Ectodermal cell (in vitro differentiated cells): Measurements from ENCODE around the gene MRPS18B.

Source experiments
- H3K27ac ChIP-seq: 2 replicates; pipeline ENCODE4 v1.7.0; 2013; ENCODE audit warnings: mild to moderate bottlenecking, low read depth, low read length; ENCODE audit not compliant: insufficient read depth, poor library complexity, severe bottlenecking
- H3K27me3 ChIP-seq: 2 replicates; pipeline ENCODE4 v1.7.0; 2013; ENCODE audit warnings: mild to moderate bottlenecking, low read length; ENCODE audit not compliant: insufficient read depth, control insufficient read depth, poor library complexity, severe bottlenecking
- H3K36me3 ChIP-seq: one replicate; pipeline ENCODE4 v1.7.0; 2013; ENCODE audit warnings: low read length; ENCODE audit not compliant: control insufficient read depth, insufficient read depth
- H3K4me1 ChIP-seq: one replicate; pipeline ENCODE4 v1.7.0; 2013; ENCODE audit warnings: low read length; ENCODE audit not compliant: control insufficient read depth, insufficient read depth
- H3K4me3 ChIP-seq: 2 replicates; pipeline ENCODE4 v1.7.0; 2013; ENCODE audit warnings: low read depth, low read length, control low read depth; ENCODE audit not compliant: insufficient read depth
- H3K9me3 ChIP-seq: 2 replicates; pipeline ENCODE4 v1.7.0; 2013; ENCODE audit warnings: mild to moderate bottlenecking, low read length, moderate library complexity; ENCODE audit not compliant: control insufficient read depth
- WGBS, 2 experiments: methylation state at CpG; one replicate each; pipeline ENCODE4 v1.1.7; 2013; ENCODE audit warnings: missing lambda C conversion rate in 2 of 2; 5-methylcytosine and 5-hydroxymethylcytosine counted together

The MRPS18B gene

GRCh38 chr6:30601815-30602641 is 15.6 kb upstream of the MRPS18B start:
- H3K4me3 ChIP-seq, result no peak overlapping the region
- no peaks in the 10 kb centered on the region for H3K4me1 ChIP-seq
- no peak overlapping the region for H3K27ac ChIP-seq
- H3K9me3 ChIP-seq, result no peaks in the 10 kb centered on the region
- peaks cover 67% of the 10 kb centered on the region for H3K36me3 ChIP-seq
- H3K27me3 ChIP-seq, result no peaks in the 10 kb centered on the region
- 95 to 96% methylated on average over 39 of the region's 39 CpGs for WGBS, 2 experiments

GRCh38 chr6:30603961-30604360 is 13.7 kb upstream of the MRPS18B start:
- Histone ChIP-seq H3K9me3 (no peaks in the 10 kb centered on the region), H3K4me1 (no peaks in the 10 kb centered on the region), H3K27me3 (no peaks in the 10 kb centered on the region), H3K27ac (no peak overlapping the region), H3K4me3 (no peak overlapping the region), H3K36me3 (peaks cover 85% of the 10 kb centered on the region)
- WGBS, 2 experiments, result 95 to 96% methylated on average over 13 of the region's 13 CpGs

- H3K27ac ChIP-seq, result no peak overlapping the region
- WGBS, 2 experiments, result 93 to 97% methylated on average over 4 of the region's 4 CpGs
- no peak overlapping the region for H3K4me3 ChIP-seq
- H3K27me3 ChIP-seq, result no peaks in the 10 kb centered on the region
- H3K36me3 ChIP-seq, result peaks cover 38% of the 10 kb centered on the region
- peaks cover 14% of the 10 kb centered on the region for H3K4me1 ChIP-seq
- H3K9me3 ChIP-seq, result no peaks in the 10 kb centered on the region
Measured at GRCh38 chr6:30610065-30610464, 7.6 kb upstream of the MRPS18B start.

- Histone ChIP-seq H3K27ac (no peak overlapping the region), H3K36me3 (peaks cover 26% of the 10 kb centered on the region)
Measured at GRCh38 chr6:30611150-30611855, 6.3 kb upstream of the MRPS18B start.

GRCh38 chr6:30611856-30612194 is 5.8 kb upstream of the MRPS18B start:
- H3K36me3 ChIP-seq, result peaks cover 21% of the 10 kb centered on the region
- no peak overlapping the region for H3K4me3 ChIP-seq
- peaks cover 14% of the 10 kb centered on the region for H3K4me1 ChIP-seq
- 89 to 100% methylated on average over 2 of the region's 2 CpGs for WGBS, 2 experiments
- H3K9me3 ChIP-seq, result no peaks in the 10 kb centered on the region
- H3K27ac ChIP-seq, result no peak overlapping the region
- H3K27me3 ChIP-seq, result no peaks in the 10 kb centered on the region

More at GRCh38 chr6:30611150-30611855, 6.3 kb upstream of the MRPS18B start:
- H3K4me1 ChIP-seq, result peaks cover 14% of the 10 kb centered on the region
- no peak overlapping the region for H3K4me3 ChIP-seq
- WGBS, 2 experiments, result 89 to 90% methylated on average over 9 of the region's 9 CpGs
- no peaks in the 10 kb centered on the region for H3K27me3 ChIP-seq
- H3K9me3 ChIP-seq, result no peaks in the 10 kb centered on the region

- Histone ChIP-seq H3K4me1 (peaks cover 14% of the 10 kb centered on the region), H3K27ac (no peak overlapping the region), H3K4me3 (no peak overlapping the region), H3K36me3 (peaks cover 18% of the 10 kb centered on the region), H3K9me3 (no peaks in the 10 kb centered on the region), H3K27me3 (no peaks in the 10 kb centered on the region)
- WGBS, 2 experiments, result 100% methylated on average over 1 of the region's 1 CpG; no CpG with 5 or more reads in 1 of the 2 experiments
Measured at GRCh38 chr6:30612213-30612612, 5.4 kb upstream of the MRPS18B start.

- Histone ChIP-seq H3K36me3 (peaks cover 12% of the 10 kb centered on the region), H3K4me3 (no peak overlapping the region), H3K9me3 (no peaks in the 10 kb centered on the region), H3K4me1 (peaks cover 14% of the 10 kb centered on the region), H3K27ac (no peak overlapping the region), H3K27me3 (no peaks in the 10 kb centered on the region)
- WGBS, 2 experiments, result 79 to 89% methylated on average over 6 of the region's 6 CpGs
Measured at GRCh38 chr6:30612687-30613248, 4.9 kb upstream of the MRPS18B start.

GRCh38 chr6:30613251-30614043 is 4.2 kb upstream of the MRPS18B start:
- Histone ChIP-seq H3K27ac (no peak overlapping the region), H3K27me3 (no peaks in the 10 kb centered on the region), H3K4me1 (peaks cover 16% of the 10 kb centered on the region), H3K4me3 (peak overlapping the region; percentile 85), H3K36me3 (peaks cover 5% of the 10 kb centered on the region), H3K9me3 (no peaks in the 10 kb centered on the region)

- 82 to 88% methylated on average over 7 to 8 of the region's 8 CpGs for WGBS, 2 experiments
- Histone ChIP-seq H3K9me3 (no peaks in the 10 kb centered on the region), H3K4me1 (peaks cover 18% of the 10 kb centered on the region), H3K36me3 (no peaks in the 10 kb centered on the region), H3K4me3 (peak overlapping the region; percentile 85), H3K27me3 (no peaks in the 10 kb centered on the region), H3K27ac (peak overlapping the region; percentile 99)
Measured at GRCh38 chr6:30614044-30614842, 3.4 kb upstream of the MRPS18B start.
